Thymus (tissue), 11 donors: ENCODE measurements around the gene SLC6A2. TPM values are rescaled to one million over a fixed set of nuclear protein-coding genes. Genes with fewer than 3 reads are reported as not detected.

Experiments
- DNase-seq, 9 donors: peaks; one replicate each; pipeline ENCODE4 v3.0.0-alpha.2; 2013; ENCODE audit warnings: low spot score in 9 of 9, low read depth in 6 of 9, missing footprints in 1 of 9
- H3K27ac ChIP-seq, 2 donors: one replicate each; pipeline ENCODE4 v1.5.1; 2013; ENCODE audit warnings: control low read depth in 1 of 2, low read depth in 1 of 2, low read length in 1 of 2, mild to moderate bottlenecking in 1 of 2, moderate library complexity in 1 of 2
- H3K27me3 ChIP-seq, 2 donors: one replicate each; pipeline ENCODE4 v1.5.1; 2013; ENCODE audit warnings: low read length in 1 of 2; ENCODE audit not compliant: control insufficient read depth in 2 of 2, insufficient read depth in 1 of 2
- H3K36me3 ChIP-seq, 2 donors: one replicate each; pipeline ENCODE4 v1.5.1; 2013; ENCODE audit warnings: low read length in 1 of 2, mild to moderate bottlenecking in 1 of 2, moderate library complexity in 1 of 2; ENCODE audit not compliant: control insufficient read depth in 2 of 2, insufficient read depth in 2 of 2
- H3K4me1 ChIP-seq, 2 donors: one replicate each; pipeline ENCODE4 v1.5.1; 2013; ENCODE audit warnings: low read length in 2 of 2; ENCODE audit not compliant: control insufficient read depth in 2 of 2, insufficient read depth in 2 of 2
- H3K4me3 ChIP-seq, 2 donors: one replicate each; pipeline ENCODE4 v1.5.1; 2013; ENCODE audit warnings: low read length in 2 of 2, control low read depth in 1 of 2, mild to moderate bottlenecking in 1 of 2
- H3K9me3 ChIP-seq, 2 donors: one replicate each; pipeline ENCODE4 v1.5.1; 2013; ENCODE audit warnings: low read length in 1 of 2, mild to moderate bottlenecking in 1 of 2; ENCODE audit not compliant: control insufficient read depth in 2 of 2, insufficient read depth in 1 of 2
- WGBS: extraction: QIAGEN DNeasy Blood & Tissue Kit; methylation state at CpG from one replicate; pipeline ENCODE4 v1.1.7; 2013; 5-methylcytosine and 5-hydroxymethylcytosine counted together
- polyA plus RNA-seq: library from polyadenylated mRNA; stranded (reverse); fragments of 200-250 nt; gene quantifications from one replicate; pipeline ENCODE4 v1.2.3, GENCODE V29; 2013
- total RNA-seq: library from RNA; stranded (reverse); fragments of 120-200 nt; gene quantifications from one replicate; pipeline ENCODE4 v1.2.4, GENCODE V29; 2013
- donor health status: healthy.

SLC6A2 gene
- total and polyA plus RNA-seq, 2 donors: 0.14 to 0.25 TPM

DNA sequence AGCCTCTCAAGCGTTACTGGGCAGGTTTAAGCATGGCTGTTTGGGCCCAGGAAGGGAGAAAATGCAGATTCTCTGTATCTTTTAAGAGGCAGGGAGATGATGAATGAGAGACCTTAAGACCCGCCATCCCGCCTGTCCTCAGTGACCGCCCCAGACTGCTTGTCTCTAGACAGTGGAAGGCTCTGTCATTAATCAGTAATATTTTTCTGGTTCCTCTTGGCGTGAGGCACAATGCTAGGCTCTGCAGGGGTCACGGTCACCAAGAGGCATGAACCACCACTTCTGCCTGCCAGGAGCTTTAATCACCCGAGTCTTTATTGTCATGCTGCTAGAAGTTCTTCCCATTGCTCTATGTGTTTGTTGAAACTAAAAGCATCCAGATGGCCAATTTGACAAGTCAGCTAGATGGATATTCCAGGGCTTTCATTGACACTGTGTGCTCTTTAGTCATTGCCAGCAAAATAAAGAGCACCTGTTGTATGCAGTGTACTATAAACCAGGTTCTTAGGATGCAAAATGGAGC, 3.2 kb downstream of the SLC6A2 start:
- Histone ChIP-seq H3K9me3 (no peaks in the 10 kb centered on the region), H3K4me1 (no peaks in the 10 kb centered on the region), H3K27ac (no peak overlapping the region), H3K27me3 (peaks cover 17 to 43% of the 10 kb centered on the region in 2 donors), H3K36me3 (no peaks in the 10 kb centered on the region), H3K4me3 (no peak overlapping the region)
- 89% methylated on average over 7 of the region's 7 CpGs for WGBS
- no peak for DNase-seq

DNA sequence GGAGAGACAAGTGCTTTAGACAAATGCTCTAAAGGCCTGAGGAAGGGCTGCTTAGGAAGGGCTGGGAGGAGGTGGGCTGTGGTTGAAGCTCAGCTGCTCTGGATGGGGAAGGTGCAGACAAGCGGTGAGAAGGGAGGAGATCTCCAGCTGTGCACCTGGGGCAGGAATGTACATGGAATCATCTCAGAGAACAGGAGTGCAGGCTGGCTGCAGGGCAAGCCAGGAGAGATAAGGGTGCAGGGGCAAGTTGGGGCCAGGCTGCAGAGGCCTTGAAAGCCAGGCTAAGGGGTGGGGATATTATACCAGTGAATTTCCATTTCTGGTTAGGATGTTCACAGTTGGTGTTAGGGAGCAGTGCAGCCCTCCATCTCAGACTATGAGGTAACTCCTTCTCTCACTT, 4.2 kb downstream of the SLC6A2 start:
- Histone ChIP-seq H3K4me1 (no peaks in the 10 kb centered on the region), H3K4me3 (no peak overlapping the region), H3K9me3 (no peaks in the 10 kb centered on the region), H3K36me3 (no peaks in the 10 kb centered on the region), H3K27me3 (peaks cover 16 to 32% of the 10 kb centered on the region in 2 donors), H3K27ac (no peak overlapping the region)
- no peak for DNase-seq
- WGBS: 71% methylated on average over 1 of the region's 1 CpG

DNA sequence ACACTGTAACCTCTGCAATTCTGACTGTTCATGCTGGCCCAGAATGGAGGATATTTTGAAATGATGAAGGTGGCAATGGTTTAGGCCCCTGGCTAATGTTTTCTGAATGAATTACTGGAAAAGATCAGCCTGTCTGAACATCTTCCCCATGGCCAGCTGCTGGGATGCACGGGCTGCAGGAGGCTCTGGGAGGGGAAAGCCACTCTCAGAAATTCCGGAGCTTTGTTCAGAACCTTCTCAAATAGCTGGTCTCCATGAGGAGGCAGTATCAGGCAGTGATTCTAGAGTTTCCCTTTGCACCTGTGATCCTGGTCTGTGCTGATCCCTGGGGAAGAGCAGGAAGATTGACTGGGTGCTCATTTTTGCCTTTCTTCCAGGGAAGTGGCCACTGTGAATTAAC, 5.0 kb downstream of the SLC6A2 start:
- Histone ChIP-seq H3K4me3 (no peak overlapping the region), H3K36me3 (no peaks in the 10 kb centered on the region), H3K27ac (no peak overlapping the region), H3K27me3 (peaks cover 9 to 24% of the 10 kb centered on the region in 2 donors), H3K9me3 (no peaks in the 10 kb centered on the region), H3K4me1 (no peaks in the 10 kb centered on the region)
- DNase-seq: no peak
- WGBS: 75% methylated on average over 2 of the region's 2 CpGs

DNA sequence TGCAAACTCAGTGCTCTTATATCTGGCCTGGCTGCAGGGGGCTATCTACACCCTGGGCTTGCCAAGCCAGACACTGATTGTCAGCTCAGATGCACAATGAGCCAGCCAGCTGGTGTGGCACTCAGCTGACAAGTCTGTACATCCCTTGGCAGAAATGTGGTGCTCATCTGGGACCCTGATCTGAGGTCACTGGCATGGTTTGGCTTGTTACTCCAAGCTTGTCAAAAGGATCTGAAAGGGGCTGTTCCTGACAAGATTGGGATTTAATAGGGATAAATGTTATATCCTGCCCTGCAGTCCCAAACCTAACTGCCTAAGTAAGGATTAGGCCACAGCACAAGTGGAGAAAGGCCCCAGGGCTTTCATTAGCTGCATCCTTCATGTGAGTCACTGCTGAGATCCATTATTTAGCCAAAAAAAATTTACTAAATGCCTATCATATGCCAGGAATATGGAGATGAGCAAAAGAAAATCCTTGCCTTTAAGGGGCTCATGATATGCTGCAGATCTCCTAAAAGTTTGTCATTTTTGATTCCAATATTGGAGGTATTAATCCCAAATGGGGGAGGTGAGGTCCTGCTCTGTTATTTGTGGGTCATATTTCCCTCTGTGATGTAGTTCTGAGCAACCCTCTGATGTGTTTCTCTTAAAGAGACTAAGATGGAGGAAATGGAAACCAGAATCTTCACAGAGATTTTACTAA, 6.3 kb downstream of the SLC6A2 start:
- peaks cover 0 to 12% of the 10 kb centered on the region in 2 donors for H3K27me3 ChIP-seq
- no peaks in the 10 kb centered on the region for H3K4me1 ChIP-seq
- H3K36me3 ChIP-seq: no peaks in the 10 kb centered on the region
- DNase-seq: no peak
- H3K4me3 ChIP-seq: no peak overlapping the region
- H3K9me3 ChIP-seq: no peaks in the 10 kb centered on the region
- H3K27ac ChIP-seq: no peak overlapping the region

DNA sequence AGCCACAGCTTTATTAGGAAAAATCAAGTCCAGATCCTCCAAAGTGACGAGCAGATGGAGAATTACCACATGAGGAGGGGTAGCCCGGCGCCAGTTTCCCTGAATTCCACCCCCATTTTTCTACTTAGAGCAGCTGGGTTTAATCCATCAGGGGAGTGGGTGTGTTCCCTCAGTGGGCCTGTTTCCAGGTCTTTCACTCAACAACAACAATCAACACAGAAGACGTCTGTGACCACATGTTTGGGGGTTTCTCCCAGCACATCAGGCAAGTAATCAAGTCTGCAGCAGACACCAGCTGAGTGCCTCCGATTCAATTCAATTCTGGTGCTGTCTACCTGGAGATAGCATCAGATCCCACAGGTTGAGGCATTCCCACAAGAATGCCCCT, 6.8 kb downstream of the SLC6A2 start:
- Histone ChIP-seq H3K4me1 (no peaks in the 10 kb centered on the region), H3K27ac (no peak overlapping the region), H3K4me3 (no peak overlapping the region), H3K9me3 (no peaks in the 10 kb centered on the region), H3K27me3 (peaks cover 0 to 6% of the 10 kb centered on the region in 2 donors), H3K36me3 (no peaks in the 10 kb centered on the region)
- no peak for DNase-seq
- WGBS: 89% methylated on average over 5 of the region's 5 CpGs

DNA sequence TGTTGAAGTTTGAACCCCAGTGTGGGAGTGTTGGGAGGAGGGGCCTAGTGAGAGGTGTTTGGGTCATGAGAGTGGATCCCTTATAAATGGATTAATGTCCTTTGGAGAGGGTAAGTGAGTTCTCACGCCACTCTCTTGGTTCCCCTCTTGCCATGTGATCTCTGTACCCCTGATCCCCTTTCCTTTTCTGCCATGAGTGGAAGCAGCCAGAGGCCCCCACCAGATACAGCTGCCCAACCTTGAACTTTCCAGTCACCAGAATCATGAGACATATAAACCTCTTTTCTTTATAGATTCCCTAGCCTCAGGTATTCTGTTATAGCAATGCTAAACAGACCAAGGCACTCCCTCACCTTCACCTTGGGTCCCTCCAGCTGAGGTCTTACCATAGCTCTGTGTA, 7.4 kb downstream of the SLC6A2 start:
- 94% methylated on average over 1 of the region's 1 CpG for WGBS
- peaks cover 0 to 3% of the 10 kb centered on the region in 2 donors for H3K27me3 ChIP-seq
- H3K4me3 ChIP-seq: no peak overlapping the region
- H3K27ac ChIP-seq: no peak overlapping the region
- H3K4me1 ChIP-seq: no peaks in the 10 kb centered on the region
- H3K9me3 ChIP-seq: no peaks in the 10 kb centered on the region
- no peak for DNase-seq
- H3K36me3 ChIP-seq: no peaks in the 10 kb centered on the region

DNA sequence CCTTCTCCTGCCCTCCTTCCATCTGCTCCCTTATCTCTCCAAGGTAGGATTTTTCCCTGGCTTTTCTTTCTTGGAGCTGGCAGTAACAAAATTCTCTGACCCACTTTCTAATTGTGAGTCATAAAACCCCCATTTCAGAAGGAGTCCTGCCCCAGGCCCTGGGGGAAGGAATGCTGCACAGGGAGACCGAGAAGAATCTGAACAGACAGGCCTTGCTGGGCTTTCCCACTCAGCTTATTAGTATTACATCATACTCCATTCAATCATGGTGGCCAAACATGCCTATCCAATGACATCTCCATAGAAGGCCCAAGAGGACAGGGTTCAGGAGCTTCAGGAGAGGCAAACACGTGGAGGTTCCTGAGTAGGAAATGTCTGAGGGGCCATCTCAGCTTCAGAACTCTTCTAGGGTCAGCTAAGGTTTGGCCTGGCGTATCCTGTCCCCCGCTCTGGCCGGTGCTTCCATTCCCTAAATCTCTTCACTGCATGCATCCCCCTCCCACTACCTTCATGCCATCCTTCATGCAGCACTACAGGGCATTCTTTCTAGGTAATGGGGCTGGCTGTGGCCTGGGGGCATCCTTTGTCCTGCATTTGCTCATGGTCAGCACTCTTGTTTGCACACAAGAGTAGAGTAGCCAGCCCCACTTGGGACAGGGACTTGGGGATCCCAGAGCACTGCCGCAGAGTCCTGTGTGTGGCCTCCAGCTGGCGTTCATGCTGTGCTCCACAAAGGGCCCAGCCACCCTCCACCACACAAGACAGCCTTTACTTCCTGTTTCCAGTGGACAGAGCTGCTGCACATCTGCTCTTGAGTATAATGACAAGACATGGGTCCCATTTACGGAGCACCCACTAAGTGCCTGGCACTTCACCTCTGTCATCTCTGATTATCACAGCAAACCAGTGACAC, 8.2 kb downstream of the SLC6A2 start:
- Histone ChIP-seq H3K36me3 (no peaks in the 10 kb centered on the region), H3K4me1 (no peaks in the 10 kb centered on the region), H3K27me3 (no peaks in the 10 kb centered on the region), H3K27ac (no peak overlapping the region), H3K4me3 (no peak overlapping the region), H3K9me3 (no peaks in the 10 kb centered on the region)
- DNase-seq: no peak
- 85% methylated on average over 8 of the region's 8 CpGs for WGBS

DNA sequence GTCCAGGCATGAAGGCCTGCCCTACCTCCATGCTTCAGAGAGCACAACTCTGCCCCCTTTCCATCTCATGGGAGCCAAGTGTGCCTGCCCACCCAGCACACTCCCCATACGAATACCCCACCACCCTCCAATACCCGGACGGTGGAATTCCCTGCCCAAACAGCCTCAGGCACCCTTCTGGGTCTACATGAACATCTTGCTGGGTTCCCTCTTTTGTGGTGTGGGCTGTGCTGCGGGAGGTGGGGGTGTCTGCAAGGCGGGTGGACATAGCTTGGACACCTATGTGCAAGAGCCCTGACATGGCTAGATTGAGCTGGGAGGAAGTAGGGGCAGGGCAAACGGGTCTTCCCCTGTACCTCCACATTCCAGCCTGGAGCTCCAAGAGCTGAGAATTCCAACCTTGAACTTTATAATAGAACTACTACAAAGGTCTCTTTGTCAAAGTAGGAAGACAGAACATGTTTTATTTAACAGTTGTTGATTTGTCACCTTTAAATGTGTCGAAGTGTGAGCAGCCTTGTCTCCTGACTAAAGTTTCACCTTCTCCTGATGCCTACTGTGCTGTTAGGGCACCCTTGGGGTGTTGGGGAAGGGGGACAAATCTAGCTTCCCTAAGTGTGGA, 9.1 kb downstream of the SLC6A2 start:
- no peak for DNase-seq
- Histone ChIP-seq H3K4me3 (no peak overlapping the region), H3K27ac (no peak overlapping the region), H3K4me1 (no peaks in the 10 kb centered on the region), H3K9me3 (no peaks in the 10 kb centered on the region), H3K36me3 (no peaks in the 10 kb centered on the region), H3K27me3 (no peaks in the 10 kb centered on the region)
- 93% methylated on average over 7 of the region's 7 CpGs for WGBS

DNA sequence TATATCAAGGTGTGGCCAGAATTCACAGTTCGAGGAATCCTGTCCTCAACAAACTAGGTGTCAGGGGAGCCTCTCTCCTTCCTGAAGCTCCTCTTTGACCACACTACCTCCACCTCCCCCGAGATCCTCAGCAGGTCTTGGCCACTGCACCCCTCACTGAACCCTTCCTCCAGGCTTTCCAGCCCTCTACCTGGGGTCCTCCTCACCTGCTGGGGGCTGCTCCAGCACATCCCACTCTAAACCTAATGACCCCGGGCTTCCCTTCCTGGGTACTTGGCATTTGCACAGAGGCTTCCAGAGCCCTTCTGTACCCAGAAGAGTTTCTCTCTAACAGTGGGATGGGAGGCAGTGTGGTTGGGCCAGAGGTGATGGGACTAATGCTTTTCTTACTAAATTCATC, 9.7 kb downstream of the SLC6A2 start:
- WGBS: 84% methylated on average over 3 of the region's 3 CpGs
- no peak for DNase-seq

More for the DNA sequence above, 9.7 kb downstream of the SLC6A2 start:
- no peaks in the 10 kb centered on the region for H3K4me1 ChIP-seq
- no peaks in the 10 kb centered on the region for H3K27me3 ChIP-seq
- H3K27ac ChIP-seq: no peak overlapping the region
- no peaks in the 10 kb centered on the region for H3K36me3 ChIP-seq
- no peak overlapping the region for H3K4me3 ChIP-seq
- no peaks in the 10 kb centered on the region for H3K9me3 ChIP-seq
